ENCODE measurements around the gene TMEM59.
"Not testable (repeated sequence)": the region's sequence is repeated elsewhere in the genome, so short reads cannot be mapped to it uniquely, and the experiment has no call there.

The TMEM59 gene

GRCh38 chr1:53995683-53996082 lies 57.3 kb downstream of the TMEM59 start:
- H3K4me1 Mint-ChIP-seq, result no peaks in the 10 kb centered on the region

GRCh38 chr1:53994516-53994915 lies 58.5 kb downstream of the TMEM59 start:
- not testable (repeated sequence) for H3K27me3 Mint-ChIP-seq; H3K4me3 Mint-ChIP-seq; H3K9me3 Mint-ChIP-seq; H3K36me3 Mint-ChIP-seq; H3K4me1 Mint-ChIP-seq; ATAC-seq (ENCODE audit: low read depth); H3K27ac Mint-ChIP-seq; DNase-seq (ENCODE audit: low spot score in 2 of 2)

More at GRCh38 chr1:53995683-53996082, 57.3 kb downstream of the TMEM59 start:
- Mint-ChIP-seq H3K4me3 (no peak overlapping the region), H3K36me3 (no peaks in the 10 kb centered on the region), H3K27me3 (peaks cover 1% of the 10 kb centered on the region), H3K27ac (no peak overlapping the region), H3K9me3 (no peaks in the 10 kb centered on the region)
- no peak for ATAC-seq (ENCODE audit: low read depth)
- no peak for DNase-seq (ENCODE audit: low spot score in 2 of 2)

- DNase-seq (ENCODE audit: low spot score in 2 of 2), result no peak
- H3K27ac Mint-ChIP-seq, result no peak overlapping the region
- no peak overlapping the region for H3K4me3 Mint-ChIP-seq
- peaks cover 3% of the 10 kb centered on the region for H3K27me3 Mint-ChIP-seq
- no peaks in the 10 kb centered on the region for H3K9me3 Mint-ChIP-seq
- no peak for ATAC-seq (ENCODE audit: low read depth)
- H3K36me3 Mint-ChIP-seq, result no peaks in the 10 kb centered on the region
- H3K4me1 Mint-ChIP-seq, result no peaks in the 10 kb centered on the region
Measured at GRCh38 chr1:53992085-53992874, 60.7 kb downstream of the TMEM59 start.

- Mint-ChIP-seq H3K9me3 (peaks cover 3% of the 10 kb centered on the region), H3K27me3 (peaks cover 2% of the 10 kb centered on the region), H3K27ac (no peak overlapping the region), H3K4me3 (no peak overlapping the region), H3K4me1 (no peaks in the 10 kb centered on the region), H3K36me3 (no peaks in the 10 kb centered on the region)
- DNase-seq (ENCODE audit: low spot score in 2 of 2) (no peak), ATAC-seq (ENCODE audit: low read depth) (no peak)
Measured at GRCh38 chr1:53987880-53988279, 65.1 kb downstream of the TMEM59 start.

- DNase-seq (ENCODE audit: low spot score in 2 of 2) (no peak), ATAC-seq (ENCODE audit: low read depth) (no peak)
- H3K9me3 Mint-ChIP-seq, result peaks cover 3% of the 10 kb centered on the region
- H3K4me1 Mint-ChIP-seq, result no peaks in the 10 kb centered on the region
- peaks cover 5% of the 10 kb centered on the region for H3K27me3 Mint-ChIP-seq
- H3K4me3 Mint-ChIP-seq, result no peak overlapping the region
- no peaks in the 10 kb centered on the region for H3K36me3 Mint-ChIP-seq
- H3K27ac Mint-ChIP-seq, result no peak overlapping the region
Measured at GRCh38 chr1:53986458-53986857, 66.5 kb downstream of the TMEM59 start.

GRCh38 chr1:53984726-53985125 lies 68.3 kb downstream of the TMEM59 start:
- ATAC-seq (ENCODE audit: low read depth) (no peak), DNase-seq (ENCODE audit: low spot score in 2 of 2) (no peak)
- Mint-ChIP-seq H3K4me1 (no peaks in the 10 kb centered on the region), H3K27me3 (peaks cover 6% of the 10 kb centered on the region), H3K36me3 (no peaks in the 10 kb centered on the region), H3K4me3 (no peak overlapping the region), H3K9me3 (peaks cover 3% of the 10 kb centered on the region), H3K27ac (no peak overlapping the region)

- no peak overlapping the region for H3K4me3 Mint-ChIP-seq
- no peaks in the 10 kb centered on the region for H3K4me1 Mint-ChIP-seq
Measured at GRCh38 chr1:53982763-53983104, 70.3 kb downstream of the TMEM59 start.

GRCh38 chr1:53982034-53982762 lies 70.8 kb downstream of the TMEM59 start:
- Mint-ChIP-seq H3K4me3 (no peak overlapping the region), H3K9me3 (peaks cover 3% of the 10 kb centered on the region), H3K36me3 (no peaks in the 10 kb centered on the region), H3K27me3 (peaks cover 7% of the 10 kb centered on the region), H3K4me1 (no peaks in the 10 kb centered on the region), H3K27ac (no peak overlapping the region)
- ATAC-seq (ENCODE audit: low read depth) (no peak), DNase-seq (ENCODE audit: low spot score in 2 of 2) (no peak)

More at GRCh38 chr1:53982763-53983104, 70.3 kb downstream of the TMEM59 start:
- no peak overlapping the region for H3K27ac Mint-ChIP-seq
- ATAC-seq (ENCODE audit: low read depth) (no peak), DNase-seq (ENCODE audit: low spot score in 2 of 2) (no peak)
- peaks cover 3% of the 10 kb centered on the region for H3K9me3 Mint-ChIP-seq
- peaks cover 7% of the 10 kb centered on the region for H3K27me3 Mint-ChIP-seq
- H3K36me3 Mint-ChIP-seq, result no peaks in the 10 kb centered on the region

- Mint-ChIP-seq H3K4me3 (no peak overlapping the region), H3K4me1 (no peaks in the 10 kb centered on the region), H3K27ac (no peak overlapping the region), H3K9me3 (no peaks in the 10 kb centered on the region), H3K27me3 (peaks cover 7% of the 10 kb centered on the region), H3K36me3 (no peaks in the 10 kb centered on the region)
- DNase-seq (ENCODE audit: low spot score in 2 of 2) (no peak), ATAC-seq (ENCODE audit: low read depth) (no peak)
Measured at GRCh38 chr1:53981220-53981619, 71.8 kb downstream of the TMEM59 start.

GRCh38 chr1:53979712-53980450 lies 73.1 kb downstream of the TMEM59 start:
- no peak for DNase-seq (ENCODE audit: low spot score in 2 of 2)
- Mint-ChIP-seq H3K27me3 (peaks cover 7% of the 10 kb centered on the region), H3K4me1 (no peaks in the 10 kb centered on the region), H3K9me3 (no peaks in the 10 kb centered on the region), H3K36me3 (peaks cover 7% of the 10 kb centered on the region), H3K4me3 (no peak overlapping the region), H3K27ac (no peak overlapping the region)
- ATAC-seq (ENCODE audit: low read depth), result no peak

All from memory B cell (primary cell).